Keratinocyte (primary cell): ENCODE measurements around the gene EBF4.

Experiments used
- CTCF ChIP-seq, 3 experiments: IDR thresholded peaks in 1 of 3; conservative IDR thresholded peaks in 1 of 3; optimal IDR thresholded peaks in 1 of 3; 2 replicates in 2 of 3; 3 replicates in 1 of 3; pipeline versions ENCODE3 to v1.5.1; 2011; ENCODE audit warnings: low read length in 3 of 3, mild to moderate bottlenecking in 3 of 3, moderate library complexity in 2 of 3, control low read depth in 1 of 3, inconsistent platforms in 1 of 3; ENCODE audit not compliant: insufficient read depth in 2 of 3; ENCODE audit errors: extremely low read depth in 1 of 3
- EZH2 ChIP-seq: IDR thresholded peaks from one replicate; pipeline ENCODE4 v1.6.1; 2012; ENCODE audit warnings: inconsistent platforms, mild to moderate bottlenecking, low read length, moderate library complexity

DNA sequence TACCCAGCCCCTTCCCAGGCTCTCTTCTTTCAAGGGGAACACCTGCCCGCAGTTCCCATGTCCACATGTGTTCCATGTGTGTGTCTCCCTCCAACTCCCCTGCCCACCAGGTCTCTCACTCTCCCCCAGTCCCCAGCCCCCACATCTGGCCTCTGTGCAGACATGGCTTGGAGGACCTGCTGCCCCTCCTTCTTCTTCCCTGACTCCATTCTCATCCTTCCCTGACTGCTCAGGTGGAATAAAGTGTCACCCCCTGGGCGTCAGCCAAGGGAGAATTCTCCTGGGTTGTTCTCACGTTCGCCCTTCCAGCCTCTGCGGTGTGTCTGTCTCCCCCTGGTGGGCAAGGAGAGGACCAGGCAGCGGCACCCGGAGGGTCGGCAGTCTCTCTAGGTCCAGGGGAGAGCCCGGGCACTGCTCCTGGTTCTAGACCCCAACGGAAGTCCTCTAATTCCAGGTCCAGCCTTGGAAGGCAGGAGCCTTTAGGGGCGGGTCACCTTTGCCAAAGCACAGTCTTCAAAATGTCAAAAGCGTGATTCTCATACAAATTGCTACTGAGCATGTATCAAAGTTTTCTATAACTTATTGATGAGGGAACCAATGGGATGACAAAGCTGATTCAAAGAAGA lies 50.5 kb downstream of the EBF4 start:
- TF ChIP-seq CTCF (optimal IDR thresholded peaks at IDR 0.05 in 1 of 3, IDR thresholded peaks at IDR 0.05 in 1 of 3, conservative IDR thresholded peaks at IDR 0.05 in 1 of 3; ENCODE audit: extremely low read depth in 1 of 3, insufficient read depth in 2 of 3, low read length in 3 of 3) (peak; percentile 81 to 95 (median 84)), EZH2 (no peak)
